IPS-18c (cell line): ENCODE measurements around the gene LMAN2L.
"Not testable (repeated sequence)": the region's sequence is repeated elsewhere in the genome, so short reads cannot be mapped to it uniquely, and the experiment has no call there.

Experiments used
- H3K4me3 ChIP-seq: 2 replicates; pipeline ENCODE4 v1.7.0; 2013; ENCODE audit warnings: low read depth, mild to moderate bottlenecking, low read length, moderate library complexity; ENCODE audit not compliant: insufficient read depth
- H3K9me3 ChIP-seq: one replicate; pipeline ENCODE4 v1.6.1; 2013; ENCODE audit warnings: mild to moderate bottlenecking, low read length, moderate library complexity; ENCODE audit not compliant: control insufficient read depth, insufficient read depth

Gene LMAN2L

GRCh38 chr2:96683972-96684820 is 55.7 kb downstream of the LMAN2L start:
- Histone ChIP-seq H3K4me3 (no peak overlapping the region), H3K9me3 (no peaks in the 10 kb centered on the region)

DNA sequence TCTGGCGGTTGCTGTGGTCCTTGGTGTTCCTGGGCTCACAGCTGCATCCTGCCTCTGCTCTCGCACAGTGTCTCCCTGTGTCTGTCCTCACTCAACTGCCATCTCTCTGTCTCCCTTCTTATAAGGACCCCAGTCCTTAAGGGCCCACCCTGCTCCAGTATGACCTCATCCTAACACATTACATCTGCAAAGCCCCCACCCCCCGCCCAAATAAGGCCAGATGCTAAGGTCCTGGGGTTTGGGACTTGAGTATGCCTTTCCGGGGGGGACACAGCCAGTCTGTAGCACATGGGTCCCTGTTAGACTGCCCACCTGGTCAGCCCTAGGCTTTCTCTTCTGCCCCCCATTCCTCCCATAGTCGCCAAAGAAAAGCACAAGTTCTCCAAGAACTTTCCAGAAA is 56.6 kb downstream of the LMAN2L start:
- Histone ChIP-seq H3K9me3 (no peaks in the 10 kb centered on the region), H3K4me3 (no peak overlapping the region)

- Histone ChIP-seq H3K9me3 (no peaks in the 10 kb centered on the region), H3K4me3 (no peak overlapping the region)
Observed at GRCh38 chr2:96681540-96681939, 58.3 kb downstream of the LMAN2L start.

- Histone ChIP-seq H3K4me3 (no peak overlapping the region), H3K9me3 (no peaks in the 10 kb centered on the region)
Observed at GRCh38 chr2:96680561-96681141, 59.2 kb downstream of the LMAN2L start.

GRCh38 chr2:96679848-96680247 is 60.0 kb downstream of the LMAN2L start:
- H3K9me3 ChIP-seq: no peaks in the 10 kb centered on the region
- H3K4me3 ChIP-seq: no peak overlapping the region

DNA sequence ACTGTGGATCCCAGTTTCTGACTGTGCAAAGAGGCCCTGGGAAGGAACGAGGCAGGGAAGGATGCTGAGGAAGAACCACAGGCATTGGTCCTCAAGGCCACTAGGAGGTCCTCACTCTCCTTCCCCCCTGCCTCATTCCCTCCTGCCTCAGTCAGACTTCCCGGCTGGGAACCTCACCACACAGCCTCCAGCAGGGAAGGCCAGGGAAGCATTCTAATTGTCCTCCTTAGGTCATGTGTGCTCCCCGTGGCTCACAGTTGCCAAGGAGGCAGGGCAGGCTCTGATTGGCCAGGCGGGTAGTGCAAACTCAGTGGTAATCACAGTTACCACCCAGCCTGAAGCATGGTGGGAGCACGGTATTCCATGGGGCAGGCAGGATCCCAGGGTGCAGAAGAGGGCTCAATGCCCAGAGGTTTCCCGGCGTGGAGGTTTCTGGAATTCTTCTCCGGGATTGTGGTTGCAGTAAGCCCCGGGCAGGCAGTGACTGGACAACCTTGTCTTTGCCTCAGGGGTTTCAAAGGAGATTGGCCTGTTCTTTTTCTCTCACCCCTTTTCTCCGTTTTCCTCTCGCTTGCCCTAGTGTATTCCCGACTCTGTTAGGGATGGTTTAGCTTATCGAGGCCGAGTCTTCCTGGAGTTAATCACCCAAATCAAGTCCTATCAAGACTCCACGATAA is 70.2 kb downstream of the LMAN2L start:
- peaks cover 4% of the 10 kb centered on the region for H3K9me3 ChIP-seq
- no peak overlapping the region for H3K4me3 ChIP-seq

DNA sequence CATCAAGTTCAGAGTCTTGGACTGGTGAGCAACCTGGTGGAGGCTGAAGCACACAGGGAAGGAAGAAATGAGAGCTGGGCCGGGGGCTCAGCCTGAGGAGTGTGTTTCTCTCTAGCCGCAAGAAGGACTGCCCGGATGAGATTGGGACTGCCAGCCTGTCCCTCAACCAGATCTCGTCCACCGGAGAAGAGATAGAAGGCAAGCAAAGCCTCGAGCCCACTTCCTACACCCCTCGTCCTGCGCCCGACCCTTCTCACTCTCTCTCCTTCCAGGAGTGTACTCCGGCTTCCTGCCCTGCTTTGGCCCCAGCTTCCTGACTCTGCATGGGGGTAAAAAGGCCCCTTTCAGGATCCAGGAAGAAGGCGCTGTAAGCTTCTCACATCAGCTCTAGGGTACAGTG is 71.1 kb downstream of the LMAN2L start:
- Histone ChIP-seq H3K4me3 (no peak overlapping the region), H3K9me3 (peaks cover 4% of the 10 kb centered on the region)

DNA sequence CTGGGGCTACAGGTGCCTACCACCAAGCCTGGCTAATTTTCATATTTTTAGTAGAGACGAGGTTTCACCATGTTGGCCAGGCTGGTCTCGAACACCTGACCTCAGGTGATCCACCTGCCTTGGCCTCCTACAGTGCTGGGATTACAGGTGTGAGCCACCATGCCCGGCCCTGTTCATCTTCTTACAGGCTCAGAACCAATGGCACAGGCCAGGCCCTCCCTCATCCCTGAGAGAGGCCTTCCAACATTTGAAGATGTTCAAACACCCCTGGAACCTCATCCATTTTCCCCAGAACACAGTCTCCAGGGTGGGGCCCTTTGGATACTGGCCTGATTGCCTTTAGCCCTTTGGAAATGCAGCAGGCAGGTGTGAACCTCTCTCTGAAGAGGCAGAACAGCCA is 74.1 kb downstream of the LMAN2L start:
- H3K9me3 ChIP-seq, H3K4me3 ChIP-seq: not testable (repeated sequence)

DNA sequence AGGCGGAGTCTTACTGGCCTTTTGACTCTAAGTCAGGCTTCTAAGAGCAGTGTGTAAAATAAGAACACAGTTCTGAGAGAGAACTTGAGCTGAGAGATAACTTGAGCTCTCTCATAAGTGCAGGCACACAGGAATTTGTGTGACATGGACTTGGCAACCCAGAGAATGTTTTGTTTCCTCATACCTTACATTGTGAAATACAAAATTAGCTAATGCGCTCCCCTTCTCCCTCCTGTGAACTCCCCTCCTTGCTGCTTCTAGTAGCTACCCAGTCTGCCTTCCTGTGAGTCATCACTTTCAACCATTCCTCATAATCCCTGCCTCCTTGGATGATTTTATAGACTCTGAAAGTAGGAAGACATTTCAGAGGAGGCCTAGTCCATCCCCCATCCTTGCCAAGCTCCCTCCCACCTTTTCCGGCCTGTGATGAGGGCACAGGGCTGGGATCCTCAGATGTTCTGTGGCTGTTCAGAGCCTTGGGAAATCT is 74.7 kb downstream of the LMAN2L start:
- no peak overlapping the region for H3K4me3 ChIP-seq
- H3K9me3 ChIP-seq: peaks cover 2% of the 10 kb centered on the region

DNA sequence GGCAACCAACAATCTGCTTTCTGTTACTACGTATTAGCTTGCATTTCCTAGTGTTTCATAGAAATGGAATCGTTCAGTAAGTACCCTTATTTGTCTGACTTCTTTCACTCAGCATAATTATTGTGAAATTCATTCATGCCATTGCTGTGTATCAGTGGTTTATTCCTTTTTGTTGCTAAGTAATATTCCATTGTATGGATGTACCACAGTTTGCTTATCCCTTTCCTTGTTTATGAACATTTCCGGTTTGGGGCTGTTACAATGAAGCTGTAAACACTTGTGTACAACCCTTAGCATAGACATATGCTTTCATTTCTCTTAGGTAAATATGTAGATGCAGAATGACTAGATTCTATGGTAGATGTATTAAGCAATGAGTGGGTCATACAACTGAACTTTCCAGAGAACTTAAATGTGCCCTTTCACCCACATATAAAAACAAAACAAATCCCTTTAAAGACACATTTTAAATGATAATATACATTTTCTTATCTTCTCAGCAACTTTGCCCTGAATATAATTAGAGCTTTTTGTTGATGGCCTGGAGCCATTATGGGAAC is 75.4 kb downstream of the LMAN2L start:
- Histone ChIP-seq H3K9me3 (peaks cover 2% of the 10 kb centered on the region), H3K4me3 (no peak overlapping the region)

DNA sequence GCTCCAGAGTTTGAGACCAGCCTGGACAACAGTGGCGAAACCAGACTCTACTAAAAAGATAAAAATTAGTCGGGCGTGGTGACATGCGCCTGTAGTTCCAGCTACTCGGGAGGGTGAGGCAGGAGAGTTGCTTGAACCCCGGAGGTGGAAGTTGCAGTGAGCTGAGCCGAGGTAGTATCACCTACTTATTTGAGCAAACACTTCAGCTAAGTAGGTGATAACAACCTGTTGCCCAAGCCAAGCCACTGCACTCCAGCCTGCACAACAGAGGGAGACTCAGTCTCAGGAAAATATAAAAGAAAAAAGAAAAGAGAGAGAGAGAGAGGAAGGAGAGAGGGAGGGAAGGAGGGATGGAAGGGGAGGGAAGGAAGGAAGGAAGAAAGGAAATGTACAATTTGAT is 76.0 kb downstream of the LMAN2L start:
- Histone ChIP-seq H3K9me3 (peaks cover 2% of the 10 kb centered on the region), H3K4me3 (no peak overlapping the region)

- Histone ChIP-seq H3K9me3 (peaks cover 2% of the 10 kb centered on the region), H3K4me3 (no peak overlapping the region)
Observed at GRCh38 chr2:96663177-96663576, 76.7 kb downstream of the LMAN2L start.

GRCh38 chr2:96662360-96662759 is 77.5 kb downstream of the LMAN2L start:
- H3K4me3 ChIP-seq: no peak overlapping the region
- peaks cover 2% of the 10 kb centered on the region for H3K9me3 ChIP-seq

- H3K9me3 ChIP-seq: peaks cover 2% of the 10 kb centered on the region
- H3K4me3 ChIP-seq: no peak overlapping the region
Observed at GRCh38 chr2:96661324-96661723, 78.5 kb downstream of the LMAN2L start.

DNA sequence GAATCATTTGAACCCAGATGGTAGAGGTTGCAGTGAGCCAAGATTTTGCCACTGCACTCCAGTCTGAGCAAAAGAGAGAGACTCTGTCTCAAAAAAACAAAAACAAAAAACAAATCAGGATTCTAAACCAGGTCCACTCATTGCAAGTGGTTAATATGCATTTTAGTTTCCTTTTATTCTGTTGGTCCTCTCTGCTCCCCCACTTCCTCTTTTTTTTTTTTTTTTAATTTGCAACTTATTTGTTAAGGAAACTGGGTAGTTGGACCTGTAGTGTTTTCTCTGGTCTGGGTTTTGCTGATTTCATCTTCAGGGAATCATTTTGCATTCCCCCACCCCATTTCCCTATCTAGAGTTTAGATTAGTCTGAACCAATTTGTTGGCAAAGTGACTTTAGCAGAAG is 83.3 kb downstream of the LMAN2L start:
- no peak overlapping the region for H3K4me3 ChIP-seq
- no peaks in the 10 kb centered on the region for H3K9me3 ChIP-seq
